Lung (tissue), 12 donors: Measurements from ENCODE around the gene DOCK1. TPM values are rescaled to one million over a fixed set of nuclear protein-coding genes. Genes with fewer than 3 reads are reported as not detected.

Experiments used
- ATAC-seq: fragments of 200-7000 bp; cut with Tn5 transposase; one replicate; pipeline ENCODE4 v1.9.1; 2020; ENCODE audit warnings: moderate number of reproducible peaks; ENCODE audit not compliant: insufficient read depth, low FRiP score
- DNase-seq, 3 donors: peaks; one replicate each; pipeline ENCODE4 v3.0.0-alpha.2; 2013 to 2017
- H3K27ac ChIP-seq, 2 donors: one replicate each; pipeline ENCODE4 v1.5.1; 2013; ENCODE audit warnings: mild to moderate bottlenecking in 2 of 2, moderate library complexity in 2 of 2, control low read depth in 1 of 2, inconsistent platforms in 1 of 2, low read depth in 1 of 2, low read length in 1 of 2
- H3K27me3 ChIP-seq, 3 donors: one replicate each; pipeline ENCODE4 v1.5.1; 2013; ENCODE audit warnings: low read length in 2 of 3; ENCODE audit not compliant: control insufficient read depth in 3 of 3, insufficient read depth in 3 of 3
- H3K36me3 ChIP-seq, 4 donors: one replicate each; pipeline ENCODE4 v1.5.1; 2013; ENCODE audit warnings: low read length in 4 of 4, mild to moderate bottlenecking in 1 of 4, moderate library complexity in 1 of 4; ENCODE audit not compliant: control insufficient read depth in 4 of 4, insufficient read depth in 4 of 4
- H3K4me1 ChIP-seq, 5 donors: one replicate each; pipeline ENCODE4 v1.5.1; 2013; ENCODE audit warnings: low read length in 5 of 5, mild to moderate bottlenecking in 2 of 5, moderate library complexity in 1 of 5; ENCODE audit not compliant: control insufficient read depth in 5 of 5, insufficient read depth in 5 of 5
- H3K4me3 ChIP-seq: one replicate; pipeline ENCODE4 v1.5.1; 2013; ENCODE audit warnings: mild to moderate bottlenecking, control low read depth, moderate library complexity
- H3K9ac ChIP-seq, 2 donors: one replicate each; pipeline ENCODE4 v1.5.1; 2013; ENCODE audit warnings: low read length in 2 of 2, control low read depth in 1 of 2; ENCODE audit not compliant: insufficient read depth in 1 of 2
- H3K9me3 ChIP-seq, 4 donors: one replicate each; pipeline ENCODE4 v1.5.1; 2013; ENCODE audit warnings: low read length in 3 of 4, mild to moderate bottlenecking in 1 of 4, moderate library complexity in 1 of 4; ENCODE audit not compliant: control insufficient read depth in 4 of 4, insufficient read depth in 3 of 4
- WGBS, 2 donors: extraction: QIAGEN DNeasy Blood & Tissue Kit; methylation state at CpG; one replicate each; pipeline ENCODE4 v1.1.7; 2013; 5-methylcytosine and 5-hydroxymethylcytosine counted together
- polyA plus RNA-seq, 2 donors: library from polyadenylated mRNA; stranded (reverse); fragments of 200-250 nt; gene quantifications; one replicate each; pipeline ENCODE4 v1.2.1, GENCODE V29; 2013
- total RNA-seq, 2 donors: library from RNA; depleted of rRNA in 1 of 2; stranded (reverse); fragments of >200 nt in 1 of 2; gene quantifications; one replicate each; pipeline ENCODE4 v1.2.1, GENCODE V29; 2014 to 2021
- TF ChIP-seq, protein P1 (sequence below): IDR thresholded peaks from 2 replicates; pipeline ENCODE4 v1.5.1; 2012; ENCODE audit warnings: mild to moderate bottlenecking; ENCODE audit errors: control extremely low read depth, extremely low read depth
- donor health status: control.
- donor health status: control.
- donor health status: Bipolar disorder and iron deficiency.
- donor health status: healthy.
- donor health status: DM: yes; HTN: yes; CAD: no.

Gene DOCK1
- total and polyA plus RNA-seq, 4 donors = 11.2 to 102 (median 30.5) TPM

DNA sequence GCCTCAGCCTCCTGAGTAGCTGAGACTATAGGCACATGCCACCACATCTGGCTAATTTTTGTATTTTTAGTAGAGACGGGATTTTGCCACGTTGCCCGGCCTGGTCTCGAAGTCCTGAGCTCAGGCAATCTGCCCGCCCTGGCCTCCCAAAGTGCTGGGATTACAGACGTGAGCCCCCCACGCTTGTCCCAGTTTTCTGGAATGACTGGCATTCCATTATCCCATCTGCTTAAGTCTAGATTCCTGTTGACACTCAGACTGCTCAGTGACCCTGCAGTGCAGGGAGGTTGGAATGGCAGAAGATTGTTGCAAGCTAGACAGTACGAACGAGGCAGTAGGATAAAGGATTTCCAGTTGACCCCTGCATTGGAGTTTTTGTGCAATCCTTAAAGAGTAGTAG, 508.8 kb downstream of the DOCK1 start:
- TF ChIP-seq, protein P1, sequence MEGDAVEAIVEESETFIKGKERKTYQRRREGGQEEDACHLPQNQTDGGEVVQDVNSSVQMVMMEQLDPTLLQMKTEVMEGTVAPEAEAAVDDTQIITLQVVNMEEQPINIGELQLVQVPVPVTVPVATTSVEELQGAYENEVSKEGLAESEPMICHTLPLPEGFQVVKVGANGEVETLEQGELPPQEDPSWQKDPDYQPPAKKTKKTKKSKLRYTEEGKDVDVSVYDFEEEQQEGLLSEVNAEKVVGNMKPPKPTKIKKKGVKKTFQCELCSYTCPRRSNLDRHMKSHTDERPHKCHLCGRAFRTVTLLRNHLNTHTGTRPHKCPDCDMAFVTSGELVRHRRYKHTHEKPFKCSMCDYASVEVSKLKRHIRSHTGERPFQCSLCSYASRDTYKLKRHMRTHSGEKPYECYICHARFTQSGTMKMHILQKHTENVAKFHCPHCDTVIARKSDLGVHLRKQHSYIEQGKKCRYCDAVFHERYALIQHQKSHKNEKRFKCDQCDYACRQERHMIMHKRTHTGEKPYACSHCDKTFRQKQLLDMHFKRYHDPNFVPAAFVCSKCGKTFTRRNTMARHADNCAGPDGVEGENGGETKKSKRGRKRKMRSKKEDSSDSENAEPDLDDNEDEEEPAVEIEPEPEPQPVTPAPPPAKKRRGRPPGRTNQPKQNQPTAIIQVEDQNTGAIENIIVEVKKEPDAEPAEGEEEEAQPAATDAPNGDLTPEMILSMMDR = no peak
- H3K36me3 ChIP-seq = peaks cover 9 to 12% (median 10%) of the 10 kb centered on the region in 4 donors
- ATAC-seq (no peak), DNase-seq (no peak)
- H3K27ac ChIP-seq = no peak overlapping the region
- H3K4me1 ChIP-seq = peaks cover 0 to 3% (median 0%) of the 10 kb centered on the region in 5 donors
- WGBS, 2 donors = 93 to 95% methylated on average over 9 of the region's 9 CpGs
- no peaks in the 10 kb centered on the region for H3K9me3 ChIP-seq
- H3K27me3 ChIP-seq = no peaks in the 10 kb centered on the region
- no peak overlapping the region for H3K4me3 ChIP-seq
- H3K9ac ChIP-seq = no peak overlapping the region

DNA sequence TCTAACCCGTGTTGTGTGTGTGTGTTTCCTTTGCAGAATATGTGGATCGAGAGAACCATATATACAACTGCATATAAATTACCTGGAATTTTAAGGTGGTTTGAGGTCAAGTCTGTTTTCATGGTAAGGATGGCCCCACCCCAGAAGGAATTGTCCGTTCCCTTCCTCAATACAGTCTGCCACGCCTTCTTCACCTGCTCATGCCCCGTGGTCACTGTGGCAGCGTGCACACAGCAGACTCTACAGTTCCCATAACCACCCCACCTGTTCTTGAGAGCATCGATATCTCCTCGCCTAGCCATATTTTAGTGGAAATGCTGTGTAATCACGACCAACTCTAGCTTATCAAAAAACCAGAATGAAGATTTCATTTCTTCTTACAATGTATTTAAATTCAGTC, 509.9 kb downstream of the DOCK1 start:
- Histone ChIP-seq H3K4me1 (no peaks in the 10 kb centered on the region), H3K4me3 (no peak overlapping the region), H3K36me3 (peaks cover 9 to 20% (median 15%) of the 10 kb centered on the region in 4 donors), H3K9ac (no peak overlapping the region), H3K9me3 (no peaks in the 10 kb centered on the region), H3K27ac (no peak overlapping the region), H3K27me3 (no peaks in the 10 kb centered on the region)
- no peak for ATAC-seq
- WGBS, 2 donors = 87 to 96% methylated on average over 9 of the region's 9 CpGs
- no peak for DNase-seq
- TF ChIP-seq, protein P1 = no peak

- no peaks in the 10 kb centered on the region for H3K9me3 ChIP-seq
- DNase-seq (no peak), ATAC-seq (no peak)
- H3K4me3 ChIP-seq = no peak overlapping the region
- no peaks in the 10 kb centered on the region for H3K27me3 ChIP-seq
- no peak overlapping the region for H3K9ac ChIP-seq
- no peak overlapping the region for H3K27ac ChIP-seq
- H3K36me3 ChIP-seq = peaks cover 3 to 24% (median 16%) of the 10 kb centered on the region in 4 donors
- no peaks in the 10 kb centered on the region for H3K4me1 ChIP-seq
- 93% methylated on average over 12 of the region's 12 CpGs for WGBS, 2 donors
- TF ChIP-seq, protein P1 = no peak
These were observed 510.8 kb downstream of the DOCK1 start for GRCh38 chr10:127415901-127416581.

DNA sequence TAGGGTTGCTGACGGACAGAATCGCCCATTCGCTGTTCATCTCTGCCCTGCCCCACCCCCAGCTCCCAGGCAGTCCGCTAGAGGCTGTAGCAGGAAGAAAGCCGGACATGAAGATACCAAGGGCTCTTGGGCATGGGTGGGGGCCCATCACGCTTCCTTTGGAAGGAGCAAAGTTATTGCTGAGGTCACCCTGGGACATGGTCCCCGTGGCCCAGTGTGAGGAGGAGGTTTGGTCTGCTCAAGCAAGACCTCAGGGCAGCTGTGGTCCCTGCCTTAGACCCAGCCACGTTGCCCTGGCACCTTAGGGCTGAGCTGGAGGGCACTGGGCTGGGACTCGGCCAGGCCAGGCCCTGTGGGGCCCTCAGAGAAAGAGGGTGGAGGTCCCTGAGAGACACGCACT, 511.8 kb downstream of the DOCK1 start:
- no peaks in the 10 kb centered on the region for H3K4me1 ChIP-seq
- no peaks in the 10 kb centered on the region for H3K27me3 ChIP-seq
- 77 to 78% methylated on average over 10 of the region's 10 CpGs for WGBS, 2 donors
- no peak for DNase-seq
- ATAC-seq = no peak
- no peak overlapping the region for H3K4me3 ChIP-seq
- no peaks in the 10 kb centered on the region for H3K9me3 ChIP-seq
- no peak overlapping the region for H3K27ac ChIP-seq
- H3K9ac ChIP-seq = no peak overlapping the region
- H3K36me3 ChIP-seq = peaks cover 4 to 26% (median 13%) of the 10 kb centered on the region in 4 donors
- TF ChIP-seq, protein P1 = no peak
